Eye (tissue), 1 donor: ENCODE results near the gene DIP2C.
A peak's percentile ranks its signal among the peaks of the same experiment; 100 is the strongest.
"Not testable (repeated sequence)": the region's sequence is repeated elsewhere in the genome, so short reads cannot be mapped to it uniquely, and the experiment has no call there.

Experiments
- DNase-seq: peaks from one replicate; pipeline ENCODE4 v3.0.0-alpha.2; 2015

The DIP2C gene

GRCh38 chr10:655184-655583, 34.3 kb downstream of the DIP2C start:
- DNase-seq: no peak

GRCh38 chr10:654647-654996, 34.8 kb downstream of the DIP2C start:
- DNase-seq: no peak

- DNase-seq: no peak
These were observed 35.3 kb downstream of the DIP2C start for GRCh38 chr10:653991-654646.

GRCh38 chr10:652832-653459, 36.5 kb downstream of the DIP2C start:
- DNase-seq: not testable (repeated sequence)

GRCh38 chr10:652233-652632, 37.2 kb downstream of the DIP2C start:
- DNase-seq: no peak

- no peak for DNase-seq
These were observed 37.8 kb downstream of the DIP2C start for GRCh38 chr10:651692-652091.

- DNase-seq: no peak
These were observed 38.4 kb downstream of the DIP2C start for GRCh38 chr10:650886-651615.

GRCh38 chr10:650441-650851, 39.0 kb downstream of the DIP2C start:
- DNase-seq: no peak

- no peak for DNase-seq
These were observed 39.5 kb downstream of the DIP2C start for GRCh38 chr10:649798-650440.

- no peak for DNase-seq
These were observed 40.0 kb downstream of the DIP2C start for GRCh38 chr10:649445-649797.

GRCh38 chr10:647019-647418, 42.4 kb downstream of the DIP2C start:
- DNase-seq: not testable (repeated sequence)

- DNase-seq: no peak
These were observed 43.3 kb downstream of the DIP2C start for GRCh38 chr10:646118-646524.

GRCh38 chr10:644943-645334, 44.5 kb downstream of the DIP2C start:
- DNase-seq: no peak

- no peak for DNase-seq
These were observed 45.2 kb downstream of the DIP2C start for GRCh38 chr10:644076-644942.

GRCh38 chr10:642186-642890, 47.1 kb downstream of the DIP2C start:
- DNase-seq: no peak

GRCh38 chr10:641149-642010, 48.1 kb downstream of the DIP2C start:
- DNase-seq: no peak

- DNase-seq: no peak
These were observed 48.8 kb downstream of the DIP2C start for GRCh38 chr10:640673-641045.

GRCh38 chr10:639751-640672, 49.5 kb downstream of the DIP2C start:
- DNase-seq: no peak

GRCh38 chr10:639001-639750, 50.3 kb downstream of the DIP2C start:
- peak; percentile 33 for DNase-seq
